Effector memory CD4-positive, alpha-beta T cell (primary cell): Measurements from ENCODE around the gene FGF2.
A peak's percentile ranks its signal among the peaks of the same experiment; 100 is the strongest.
"Not testable (repeated sequence)": the region's sequence is repeated elsewhere in the genome, so short reads cannot be mapped to it uniquely, and the experiment has no call there.

Source experiments
- DNase-seq, 3 donors: peaks; one replicate each; pipeline ENCODE4 v3.0.0-alpha.2; 2020
- H3K27ac ChIP-seq: 2 replicates; pipeline ENCODE4 v1.7.0; 2013; ENCODE audit warnings: mild to moderate bottlenecking, low read length, moderate library complexity; ENCODE audit not compliant: insufficient read depth, poor library complexity, severe bottlenecking
- H3K27me3 ChIP-seq: replicated peaks from 2 replicates; pipeline ENCODE4 v1.7.0; 2013; ENCODE audit warnings: mild to moderate bottlenecking, low read length; ENCODE audit not compliant: insufficient read depth, control insufficient read depth, poor library complexity, severe bottlenecking
- H3K36me3 ChIP-seq: 2 replicates; pipeline ENCODE4 v1.7.0; 2013; ENCODE audit warnings: mild to moderate bottlenecking, low read length, moderate library complexity; ENCODE audit not compliant: control insufficient read depth, insufficient read depth
- H3K4me1 ChIP-seq: 2 replicates; pipeline ENCODE4 v1.7.0; 2013; ENCODE audit warnings: low read length, mild to moderate bottlenecking; ENCODE audit not compliant: control insufficient read depth, insufficient read depth, poor library complexity, severe bottlenecking
- H3K4me3 ChIP-seq: 2 replicates; pipeline ENCODE4 v1.7.0; 2013; ENCODE audit warnings: low read length, low read depth, mild to moderate bottlenecking; ENCODE audit not compliant: insufficient read depth, poor library complexity, severe bottlenecking
- H3K9me3 ChIP-seq: 2 replicates; pipeline ENCODE4 v1.7.0; 2013; ENCODE audit warnings: mild to moderate bottlenecking, low read length, moderate library complexity; ENCODE audit not compliant: control insufficient read depth

The FGF2 gene

DNA sequence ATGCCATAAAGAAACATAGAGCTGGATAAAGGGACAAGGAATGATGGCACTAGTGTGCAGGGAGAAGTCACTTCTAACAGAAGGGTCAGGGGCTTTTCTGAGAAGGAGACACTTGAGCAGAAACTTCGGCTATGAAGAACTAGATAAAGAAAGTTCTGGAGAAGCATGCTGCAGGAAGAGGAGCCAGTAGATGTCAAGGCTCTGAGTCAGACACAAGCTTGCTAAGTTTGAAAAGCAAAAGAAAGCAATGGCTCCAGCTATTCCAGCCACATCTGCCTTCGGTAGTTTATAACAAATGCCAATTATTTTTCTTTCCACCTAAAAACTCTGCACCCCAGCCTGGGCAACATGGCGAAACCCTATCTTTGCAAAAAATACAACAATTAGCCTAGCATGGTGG lies 88.3 kb downstream of the FGF2 start:
- no peak overlapping the region for H3K27ac ChIP-seq

GRCh38 chr4:122917731-122918130 lies 91.1 kb downstream of the FGF2 start:
- no peaks in the 10 kb centered on the region for H3K27me3 ChIP-seq
- H3K9me3 ChIP-seq: no peaks in the 10 kb centered on the region
- H3K36me3 ChIP-seq: no peaks in the 10 kb centered on the region
- peaks cover 6% of the 10 kb centered on the region for H3K4me1 ChIP-seq
- no peak overlapping the region for H3K27ac ChIP-seq
- no peak for DNase-seq
- no peak overlapping the region for H3K4me3 ChIP-seq

More for the DNA sequence above, 88.3 kb downstream of the FGF2 start:
- H3K4me1 ChIP-seq: no peaks in the 10 kb centered on the region
- no peaks in the 10 kb centered on the region for H3K36me3 ChIP-seq
- no peak overlapping the region for H3K4me3 ChIP-seq
- H3K27me3 ChIP-seq: no peaks in the 10 kb centered on the region
- DNase-seq: no peak
- H3K9me3 ChIP-seq: no peaks in the 10 kb centered on the region

DNA sequence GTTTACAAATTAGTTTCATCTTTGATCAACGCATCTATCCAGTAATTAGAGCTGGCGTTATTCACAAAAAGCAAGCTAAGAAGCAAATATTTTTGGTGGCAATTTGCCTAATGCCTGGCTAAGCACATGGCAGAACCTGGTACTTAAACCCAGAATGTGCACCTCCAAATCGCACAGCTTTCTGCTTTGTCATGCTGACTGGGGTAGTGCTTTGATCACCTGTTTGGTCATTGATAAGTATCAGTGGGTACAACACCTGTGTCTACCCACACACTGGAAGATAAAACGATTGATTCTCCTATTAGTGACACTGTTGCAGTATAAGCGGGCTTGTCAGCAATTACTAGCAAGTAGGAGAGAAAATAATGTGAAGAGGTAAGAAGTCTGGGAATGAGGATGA lies 93.8 kb downstream of the FGF2 start:
- H3K27me3 ChIP-seq: no peaks in the 10 kb centered on the region
- H3K9me3 ChIP-seq: no peaks in the 10 kb centered on the region
- no peaks in the 10 kb centered on the region for H3K36me3 ChIP-seq
- H3K27ac ChIP-seq: no peak overlapping the region
- H3K4me1 ChIP-seq: peaks cover 16% of the 10 kb centered on the region
- H3K4me3 ChIP-seq: no peak overlapping the region
- no peak for DNase-seq

DNA sequence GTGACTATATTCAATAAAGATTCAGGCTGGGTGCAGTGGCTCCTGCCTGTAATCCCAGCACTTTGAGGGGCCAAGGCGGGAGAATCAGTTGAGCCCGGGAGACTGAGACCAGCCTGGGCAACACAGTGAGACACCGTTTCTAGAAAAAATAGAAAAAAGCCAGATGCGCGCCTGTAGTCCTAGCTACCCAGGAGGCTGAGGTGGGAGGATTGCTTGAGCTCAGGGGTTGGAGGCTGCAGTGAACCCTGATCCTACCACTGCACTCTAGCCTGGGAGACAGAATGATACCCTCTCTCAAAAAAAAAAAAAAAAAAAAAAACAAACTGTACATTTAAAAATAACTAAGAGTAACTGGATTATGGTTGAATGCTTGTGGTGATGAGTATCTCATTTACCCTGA lies 94.7 kb downstream of the FGF2 start:
- no peak overlapping the region for H3K27ac ChIP-seq
- no peaks in the 10 kb centered on the region for H3K9me3 ChIP-seq
- H3K27me3 ChIP-seq: no peaks in the 10 kb centered on the region
- no peaks in the 10 kb centered on the region for H3K36me3 ChIP-seq
- H3K4me1 ChIP-seq: peaks cover 16% of the 10 kb centered on the region
- DNase-seq: no peak
- no peak overlapping the region for H3K4me3 ChIP-seq

- Histone ChIP-seq H3K9me3 (no peaks in the 10 kb centered on the region), H3K4me3 (peak within 1 kb of the TSS; percentile 95), H3K27me3 (no peaks in the 10 kb centered on the region), H3K27ac (peak within 1 kb of the TSS; percentile 69), H3K36me3 (no peaks in the 10 kb centered on the region), H3K4me1 (peaks cover 16% of the 10 kb centered on the region)
- peak in 2 of 3 donors; percentile 1 to 14 for DNase-seq
Observed at GRCh38 chr4:122921971-122922876, 95.6 kb downstream of the FGF2 start, which contains the start of gene NUDT6. NUDT6 (minus strand) TSS chr4:122922597; CDS start chr4:122922572, 25 bp downstream.

GRCh38 chr4:122922877-122923511 lies 96.4 kb downstream of the FGF2 start:
- Histone ChIP-seq H3K27me3 (no peaks in the 10 kb centered on the region), H3K9me3 (no peaks in the 10 kb centered on the region), H3K4me1 (peaks cover 16% of the 10 kb centered on the region), H3K27ac (peak overlapping the region; percentile 69), H3K4me3 (peak overlapping the region; percentile 95), H3K36me3 (no peaks in the 10 kb centered on the region)
- peak; percentile 60 to 79 (median 72) for DNase-seq

- Histone ChIP-seq H3K27me3 (no peaks in the 10 kb centered on the region), H3K9me3 (no peaks in the 10 kb centered on the region), H3K4me3 (no peak overlapping the region), H3K27ac (no peak overlapping the region), H3K36me3 (peaks cover 17% of the 10 kb centered on the region), H3K4me1 (peaks cover 4% of the 10 kb centered on the region)
- no peak for DNase-seq
Observed at GRCh38 chr4:122928930-122929329, 102.3 kb downstream of the FGF2 start.

DNA sequence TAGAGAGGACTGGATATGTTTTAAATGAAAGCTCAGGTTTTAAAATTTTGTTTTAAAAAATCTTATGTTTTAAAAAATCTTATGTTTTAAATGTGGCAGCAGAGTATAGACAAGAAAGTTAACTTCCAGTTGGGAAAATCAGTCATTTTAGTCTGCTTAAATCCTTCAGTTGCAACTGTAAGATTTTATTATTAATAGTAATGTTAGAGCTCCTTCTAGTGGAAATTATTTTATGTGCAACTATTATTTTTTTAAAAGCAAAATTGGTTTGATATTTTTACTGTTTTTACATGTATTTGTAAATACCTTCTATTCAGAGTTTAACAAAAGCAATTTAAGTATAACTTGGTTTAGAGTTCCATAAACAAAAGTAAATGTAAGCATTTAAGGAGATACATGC lies 104.2 kb downstream of the FGF2 start:
- Histone ChIP-seq H3K4me1 (no peaks in the 10 kb centered on the region), H3K4me3 (no peak overlapping the region), H3K36me3 (peaks cover 27% of the 10 kb centered on the region), H3K27me3 (no peaks in the 10 kb centered on the region), H3K9me3 (no peaks in the 10 kb centered on the region), H3K27ac (no peak overlapping the region)
- DNase-seq: no peak

- no peaks in the 10 kb centered on the region for H3K27me3 ChIP-seq
- H3K36me3 ChIP-seq: peaks cover 27% of the 10 kb centered on the region
- H3K27ac ChIP-seq: no peak overlapping the region
- DNase-seq: no peak
- no peaks in the 10 kb centered on the region for H3K9me3 ChIP-seq
- no peaks in the 10 kb centered on the region for H3K4me1 ChIP-seq
- H3K4me3 ChIP-seq: no peak overlapping the region
Observed at GRCh38 chr4:122932763-122933162, 106.1 kb downstream of the FGF2 start.

DNA sequence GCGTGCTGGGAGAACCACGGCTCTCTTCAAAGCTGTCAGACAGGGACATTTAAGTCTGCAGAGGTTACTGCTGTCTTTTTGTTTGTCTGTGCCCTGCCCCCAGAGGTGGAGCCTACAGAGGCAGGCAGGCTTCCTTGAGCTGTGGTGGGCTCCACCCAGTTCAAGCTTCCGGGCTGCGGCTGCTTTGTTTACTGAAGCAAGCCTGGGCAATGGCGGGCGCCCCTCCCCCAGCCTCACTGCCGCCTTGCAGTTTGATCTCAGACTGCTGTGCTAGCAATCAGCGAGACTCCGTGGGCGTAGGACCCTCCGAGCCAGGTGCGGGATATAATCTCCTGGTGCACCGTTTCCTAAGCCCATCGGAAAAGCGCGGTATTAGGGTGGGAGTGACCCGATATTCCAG lies 118.5 kb downstream of the FGF2 start:
- not testable (repeated sequence) for H3K27ac ChIP-seq, H3K27me3 ChIP-seq, H3K9me3 ChIP-seq, H3K4me1 ChIP-seq, H3K4me3 ChIP-seq
- H3K36me3 ChIP-seq: peaks cover 27% of the 10 kb centered on the region
- peak; percentile 28 to 60 (median 46) for DNase-seq
